ENCODE results near the gene RAB9A.
"Not testable (repeated sequence)": the region's sequence is repeated elsewhere in the genome, so short reads cannot be mapped to it uniquely, and the experiment has no call there.

- not testable (repeated sequence) for TF ChIP-seq TSHZ2 (CRISPR knock-in tag; IDR thresholded peaks at IDR 0.05); ZC3H10 (CRISPR knock-in tag; IDR thresholded peaks at IDR 0.05); RARB (CRISPR knock-in tag; IDR thresholded peaks at IDR 0.05); CREB5 (CRISPR knock-in tag; IDR thresholded peaks at IDR 0.05; ENCODE audit: low read depth); ZNF8 (CRISPR knock-in tag; IDR thresholded peaks at IDR 0.05); ARNTL (CRISPR knock-in tag; IDR thresholded peaks at IDR 0.05; ENCODE audit: borderline replicate concordance, low read depth); ZFP3 (CRISPR knock-in tag; IDR thresholded peaks at IDR 0.05); CSRNP3 (CRISPR knock-in tag; IDR thresholded peaks at IDR 0.05); GLIS3 (CRISPR knock-in tag; IDR thresholded peaks at IDR 0.05); TCF4 (CRISPR knock-in tag; IDR thresholded peaks at IDR 0.05; ENCODE audit: borderline replicate concordance); PATZ1 (CRISPR knock-in tag; IDR thresholded peaks at IDR 0.05; ENCODE audit: borderline replicate concordance)
Observed at GRCh38 chrX:13641684-13642083, 47.2 kb upstream of the RAB9A start.

All from SK-N-SH treated with all-trans-retinoic acid at 6 μM for 48 hours (cell line).